Measurements from ENCODE around the gene RNF213.

DNA sequence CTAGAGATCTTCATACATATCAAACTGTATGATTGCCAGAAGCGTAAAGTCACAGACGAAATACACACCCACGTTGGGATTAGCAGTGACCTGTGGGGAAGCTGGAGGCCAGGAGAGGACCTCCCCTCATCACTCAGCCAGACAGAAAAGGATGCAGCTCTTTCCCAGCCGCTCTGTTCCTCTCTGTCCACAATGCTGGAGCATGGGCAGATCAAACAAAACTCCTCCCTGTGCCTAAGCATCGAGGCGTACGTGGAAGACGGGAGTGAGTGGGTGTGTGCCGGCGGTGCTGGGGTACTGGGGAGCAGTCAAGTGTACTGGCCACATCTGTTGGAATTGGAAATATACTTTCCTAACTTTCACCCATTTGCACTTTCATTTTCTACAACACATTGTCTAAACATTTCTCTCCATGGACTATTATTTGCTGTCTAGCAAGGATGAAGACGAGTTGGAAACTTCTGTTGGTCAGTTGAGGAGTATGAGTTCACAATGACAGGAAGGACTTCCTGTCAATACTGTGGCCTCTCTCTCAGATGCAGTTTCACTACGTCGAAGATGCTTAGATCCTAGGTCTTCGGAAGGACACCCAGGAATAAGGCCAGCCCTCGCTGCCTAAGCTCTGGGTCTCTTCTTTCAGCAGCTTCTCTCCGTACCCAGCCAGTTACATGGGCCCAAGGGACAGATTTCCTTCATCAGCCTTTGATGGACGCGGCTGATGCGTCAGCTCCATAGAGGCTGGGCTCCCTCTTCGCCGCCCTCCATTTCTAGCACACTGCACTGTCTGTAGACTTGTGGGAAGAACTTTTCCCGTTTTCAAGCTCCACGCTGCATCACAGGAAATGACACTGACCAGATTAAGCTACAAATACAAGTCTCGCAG, 123.7 kb downstream of the RNF213 start:
- TF ChIP-seq, protein P1, sequence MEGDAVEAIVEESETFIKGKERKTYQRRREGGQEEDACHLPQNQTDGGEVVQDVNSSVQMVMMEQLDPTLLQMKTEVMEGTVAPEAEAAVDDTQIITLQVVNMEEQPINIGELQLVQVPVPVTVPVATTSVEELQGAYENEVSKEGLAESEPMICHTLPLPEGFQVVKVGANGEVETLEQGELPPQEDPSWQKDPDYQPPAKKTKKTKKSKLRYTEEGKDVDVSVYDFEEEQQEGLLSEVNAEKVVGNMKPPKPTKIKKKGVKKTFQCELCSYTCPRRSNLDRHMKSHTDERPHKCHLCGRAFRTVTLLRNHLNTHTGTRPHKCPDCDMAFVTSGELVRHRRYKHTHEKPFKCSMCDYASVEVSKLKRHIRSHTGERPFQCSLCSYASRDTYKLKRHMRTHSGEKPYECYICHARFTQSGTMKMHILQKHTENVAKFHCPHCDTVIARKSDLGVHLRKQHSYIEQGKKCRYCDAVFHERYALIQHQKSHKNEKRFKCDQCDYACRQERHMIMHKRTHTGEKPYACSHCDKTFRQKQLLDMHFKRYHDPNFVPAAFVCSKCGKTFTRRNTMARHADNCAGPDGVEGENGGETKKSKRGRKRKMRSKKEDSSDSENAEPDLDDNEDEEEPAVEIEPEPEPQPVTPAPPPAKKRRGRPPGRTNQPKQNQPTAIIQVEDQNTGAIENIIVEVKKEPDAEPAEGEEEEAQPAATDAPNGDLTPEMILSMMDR (conservative IDR thresholded peaks at IDR 0.05; ENCODE audit: low read depth, low read length), result no peak
- TF ChIP-seq EZH2 (IDR thresholded peaks at IDR 0.05; ENCODE audit: low read length, unreplicated experiment) (no peak), EZH2phosphoT487 (IDR thresholded peaks at IDR 0.05; ENCODE audit: borderline replicate concordance, low read length) (no peak)
